ENCODE results near the gene MMP15. TPM values are rescaled to one million over a fixed set of nuclear protein-coding genes. Genes with fewer than 3 reads are reported as not detected.
"Not testable (repeated sequence)": the region's sequence is repeated elsewhere in the genome, so short reads cannot be mapped to it uniquely, and the experiment has no call there.

The MMP15 gene
- total and polyA plus RNA-seq, 11 donors, result 22.1 to 84.7 (median 60.8) TPM

- intact Hi-C loops (cut with DNase I), result no loop called here
- Histone ChIP-seq H3K27me3 (no peaks in the 10 kb centered on the region), H3K9me3 (no peaks in the 10 kb centered on the region), H3K4me1 (peaks cover 0 to 19% (median 8%) of the 10 kb centered on the region in 12 donors), H3K4me3 (no peak overlapping the region), H3K27ac (no peak overlapping the region), H3K36me3 (no peaks in the 10 kb centered on the region)
- ATAC-seq (no peak), DNase-seq (no peak)
- no peak for TF ChIP-seq POLR2A (IDR thresholded peaks at IDR 0.05)
- no peak for TF ChIP-seq CTCF (IDR thresholded peaks at IDR 0.05)
- WGBS, 4 donors, result 89 to 94% (median 92%) methylated on average over 20 to 21 of the region's 21 CpGs
Observed at GRCh38 chr16:58085584-58086251, 60.2 kb downstream of the MMP15 start.

DNA sequence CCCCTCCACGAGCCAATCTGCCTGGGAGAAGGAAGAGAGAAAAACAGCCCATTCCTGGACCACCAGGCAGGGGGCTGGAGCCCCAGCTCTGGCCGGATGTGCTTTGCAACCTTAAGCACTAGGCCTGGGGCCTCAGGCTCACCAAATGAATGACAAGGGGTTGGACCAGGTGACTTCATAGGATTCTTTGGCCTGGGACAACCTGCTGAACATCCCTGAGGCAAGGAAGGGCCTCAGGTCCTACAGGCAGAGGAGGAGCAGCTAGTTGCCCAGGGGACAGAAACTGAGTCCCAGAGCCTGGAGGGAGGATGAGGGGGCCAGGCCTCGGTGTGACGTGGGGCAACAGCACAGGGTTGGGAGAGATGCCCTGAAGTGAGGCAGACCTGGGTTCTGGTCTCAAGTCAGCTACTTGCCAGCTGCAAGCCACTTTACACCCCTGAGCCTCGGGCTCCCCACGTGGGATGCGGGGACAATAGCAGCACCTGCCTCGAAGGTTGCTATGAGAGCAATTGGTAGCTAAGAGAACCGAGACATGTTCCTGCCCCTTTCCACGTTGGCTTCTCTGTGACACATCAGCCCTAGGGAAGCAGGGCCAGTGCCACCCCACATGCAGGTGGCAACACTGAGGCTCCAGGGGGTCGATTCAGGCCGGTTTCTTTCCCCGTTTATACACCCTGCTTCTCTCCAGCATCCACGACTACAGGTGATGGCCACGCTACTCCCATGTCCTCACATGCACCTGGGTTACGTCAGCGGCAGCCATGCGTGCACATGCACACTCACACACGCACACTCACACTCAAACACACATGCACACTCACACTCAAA is 61.0 kb downstream of the MMP15 start:
- H3K9me3 ChIP-seq, result no peaks in the 10 kb centered on the region
- no peak overlapping the region for H3K27ac ChIP-seq
- no peak overlapping the region for H3K4me3 ChIP-seq
- no peaks in the 10 kb centered on the region for H3K27me3 ChIP-seq
- no peak for TF ChIP-seq POLR2A (IDR thresholded peaks at IDR 0.05)
- no peak for TF ChIP-seq CTCF (IDR thresholded peaks at IDR 0.05)
- no peaks in the 10 kb centered on the region for H3K36me3 ChIP-seq
- 85 to 91% (median 86%) methylated on average over 19 of the region's 19 CpGs for WGBS, 4 donors
- intact Hi-C loops (cut with DNase I), result no loop called here
- DNase-seq, result no peak
- peaks cover 0 to 16% (median 3%) of the 10 kb centered on the region in 12 donors for H3K4me1 ChIP-seq
- no peak for ATAC-seq

DNA sequence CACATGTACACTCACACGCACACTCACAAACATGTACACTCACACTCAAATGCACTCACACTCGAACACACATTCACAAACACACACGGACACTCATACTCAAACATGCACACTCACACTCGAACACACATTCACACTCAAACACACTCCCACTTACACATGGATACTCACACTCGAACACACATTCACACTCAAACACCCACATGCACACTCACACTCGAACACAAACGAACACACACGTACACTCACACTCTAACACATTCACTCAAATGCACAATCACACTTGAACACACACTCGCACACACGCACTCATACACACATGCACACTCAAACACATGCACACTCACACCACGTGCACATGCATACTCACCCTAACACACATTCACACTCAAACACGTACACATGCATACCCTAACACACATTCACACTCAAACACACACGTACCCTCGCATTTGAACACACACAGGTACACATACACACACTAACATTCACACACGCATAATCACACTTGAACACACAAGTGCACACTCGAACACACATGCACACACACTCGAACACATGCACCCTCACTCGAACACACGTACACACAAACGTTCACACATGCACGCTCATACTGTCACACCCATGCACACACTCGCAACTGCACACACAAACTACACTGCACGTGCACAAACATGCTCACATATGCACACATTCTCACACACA is 61.8 kb downstream of the MMP15 start:
- Histone ChIP-seq H3K27me3 (no peaks in the 10 kb centered on the region), H3K4me1 (peaks cover 0 to 10% (median under 1%) of the 10 kb centered on the region in 12 donors), H3K4me3 (no peak overlapping the region), H3K36me3 (no peaks in the 10 kb centered on the region), H3K9me3 (no peaks in the 10 kb centered on the region), H3K27ac (no peak overlapping the region)
- ATAC-seq (no peak), DNase-seq (no peak)
- 86 to 96% (median 91%) methylated on average over 23 of the region's 23 CpGs for WGBS, 4 donors
- intact Hi-C loops (cut with DNase I), result no loop called here
- TF ChIP-seq POLR2A (IDR thresholded peaks at IDR 0.05) (no peak), CTCF (IDR thresholded peaks at IDR 0.05) (no peak)

DNA sequence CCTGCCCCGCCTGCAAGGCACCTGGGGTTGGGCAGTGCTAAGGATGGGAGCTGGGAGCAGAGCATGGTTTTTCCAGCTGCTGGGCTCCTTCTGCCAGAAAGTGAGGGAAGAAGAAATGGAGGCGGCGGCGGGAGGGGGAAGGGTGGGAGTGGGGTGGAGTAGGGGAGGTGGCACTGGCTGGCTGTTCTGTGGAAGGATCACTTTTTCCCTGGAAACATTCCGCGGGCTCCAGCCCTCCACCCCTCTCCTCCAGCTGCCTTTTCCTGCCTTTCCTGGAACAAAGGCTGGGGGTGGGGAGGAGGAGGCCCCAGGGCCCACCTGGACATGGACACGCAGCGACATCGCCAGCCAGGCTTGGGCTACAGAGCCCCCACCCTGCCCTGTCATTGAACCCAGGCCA is 62.5 kb downstream of the MMP15 start:
- Histone ChIP-seq H3K36me3 (no peaks in the 10 kb centered on the region), H3K4me1 (peaks cover 0 to 9% (median 0%) of the 10 kb centered on the region in 12 donors), H3K4me3 (no peak overlapping the region), H3K27me3 (no peaks in the 10 kb centered on the region), H3K27ac (no peak overlapping the region), H3K9me3 (no peaks in the 10 kb centered on the region)
- intact Hi-C loops (cut with DNase I), result no loop called here
- ATAC-seq (no peak), DNase-seq (no peak)
- WGBS, 4 donors, result 57 to 62% (median 58%) methylated on average over 7 to 9 of the region's 9 CpGs
- TF ChIP-seq CTCF (IDR thresholded peaks at IDR 0.05) (no peak), POLR2A (IDR thresholded peaks at IDR 0.05) (no peak)

GRCh38 chr16:58090396-58090795 is 64.8 kb downstream of the MMP15 start:
- H3K27me3 ChIP-seq; H3K36me3 ChIP-seq; DNase-seq; H3K9me3 ChIP-seq; intact Hi-C loops (cut with DNase I); ATAC-seq; H3K4me3 ChIP-seq; H3K27ac ChIP-seq: not testable (repeated sequence)
- peaks cover 0 to 14% (median 1%) of the 10 kb centered on the region in 12 donors for H3K4me1 ChIP-seq
- 95 to 97% (median 96%) methylated on average over 3 of the region's 3 CpGs for WGBS, 4 donors

All from heart left ventricle (tissue), 16 donors.